ENCODE results near the gene P2RX5.

Gene P2RX5

DNA sequence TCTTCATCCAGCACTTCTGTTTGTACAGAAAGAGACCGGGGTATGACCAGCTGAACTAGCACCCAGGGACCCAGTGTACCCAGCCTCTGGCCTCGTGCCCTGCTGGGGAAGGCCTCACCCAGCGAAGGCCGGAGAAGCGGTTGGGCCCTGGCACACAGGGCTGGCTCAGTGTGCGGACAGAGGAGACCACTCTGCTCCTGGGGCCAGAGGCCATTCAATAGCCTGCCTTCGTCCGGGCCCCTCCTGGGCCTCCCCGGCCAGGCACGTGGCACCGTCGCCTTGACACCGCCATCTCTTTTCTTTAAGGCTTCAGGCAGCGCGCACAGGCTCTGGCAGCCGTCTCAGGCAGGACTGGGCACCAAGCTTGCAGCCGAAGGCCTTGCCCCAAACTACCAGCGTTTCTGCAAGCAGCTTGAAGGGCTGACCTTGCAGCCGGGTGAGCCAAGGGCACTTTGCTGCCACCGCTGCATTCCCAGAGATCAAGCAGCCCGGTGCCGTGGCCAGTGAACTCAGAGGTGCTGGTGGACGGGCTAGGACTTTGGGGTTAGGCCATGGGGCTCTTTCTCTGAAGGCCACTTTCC is 35.6 kb downstream of the P2RX5 start:
- Histone ChIP-seq H3K9ac (ENCODE audit: low read depth, low read length) (no peak overlapping the region), H3K27me3 (ENCODE audit: insufficient read depth, low read length) (no peaks in the 10 kb centered on the region), H3K4me1 (ENCODE audit: insufficient read depth, low read length) (no peaks in the 10 kb centered on the region), H3K9me3 (ENCODE audit: insufficient read depth, low read depth, low read length) (no peaks in the 10 kb centered on the region), H3K36me3 (ENCODE audit: insufficient read depth, low read depth, low read length) (peaks cover 32% of the 10 kb centered on the region), H3K27ac (ENCODE audit: low read length) (no peak overlapping the region), H3K4me3 (ENCODE audit: low read length) (no peak overlapping the region)

DNA sequence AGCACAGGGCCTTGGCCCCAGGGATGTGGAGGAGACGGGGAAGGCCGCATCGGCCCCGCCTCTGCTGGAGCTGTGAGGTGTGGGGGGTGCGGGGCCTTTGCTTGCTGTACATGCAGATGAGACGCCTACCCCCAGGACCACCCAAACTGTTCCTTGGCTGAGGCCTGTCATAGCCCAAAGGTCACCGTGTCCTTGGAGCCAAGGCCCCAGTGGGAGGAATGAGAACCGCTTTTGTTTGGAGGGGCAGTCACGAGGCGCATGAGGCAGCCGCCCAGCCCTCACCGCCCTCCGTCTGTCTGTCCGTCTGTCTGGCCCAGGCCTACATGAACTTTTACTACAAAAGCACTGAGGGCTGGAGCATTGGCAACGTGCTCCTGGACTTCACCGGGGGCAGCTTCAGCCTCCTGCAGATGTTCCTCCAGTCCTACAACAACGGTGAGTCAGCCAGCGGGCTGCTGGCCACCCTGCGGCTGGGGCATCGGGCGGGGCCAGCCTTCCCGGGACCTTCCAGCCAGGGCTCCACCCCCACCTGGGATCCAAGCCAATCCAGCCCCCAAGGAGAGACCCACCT is 36.3 kb downstream of the P2RX5 start:
- H3K4me1 ChIP-seq (ENCODE audit: insufficient read depth, low read length), result no peaks in the 10 kb centered on the region
- no peaks in the 10 kb centered on the region for H3K9me3 ChIP-seq (ENCODE audit: insufficient read depth, low read depth, low read length)
- no peak overlapping the region for H3K4me3 ChIP-seq (ENCODE audit: low read length)
- peaks cover 29% of the 10 kb centered on the region for H3K36me3 ChIP-seq (ENCODE audit: insufficient read depth, low read depth, low read length)
- no peak overlapping the region for H3K27ac ChIP-seq (ENCODE audit: low read length)
- H3K9ac ChIP-seq (ENCODE audit: low read depth, low read length), result no peak overlapping the region
- no peaks in the 10 kb centered on the region for H3K27me3 ChIP-seq (ENCODE audit: insufficient read depth, low read length)

DNA sequence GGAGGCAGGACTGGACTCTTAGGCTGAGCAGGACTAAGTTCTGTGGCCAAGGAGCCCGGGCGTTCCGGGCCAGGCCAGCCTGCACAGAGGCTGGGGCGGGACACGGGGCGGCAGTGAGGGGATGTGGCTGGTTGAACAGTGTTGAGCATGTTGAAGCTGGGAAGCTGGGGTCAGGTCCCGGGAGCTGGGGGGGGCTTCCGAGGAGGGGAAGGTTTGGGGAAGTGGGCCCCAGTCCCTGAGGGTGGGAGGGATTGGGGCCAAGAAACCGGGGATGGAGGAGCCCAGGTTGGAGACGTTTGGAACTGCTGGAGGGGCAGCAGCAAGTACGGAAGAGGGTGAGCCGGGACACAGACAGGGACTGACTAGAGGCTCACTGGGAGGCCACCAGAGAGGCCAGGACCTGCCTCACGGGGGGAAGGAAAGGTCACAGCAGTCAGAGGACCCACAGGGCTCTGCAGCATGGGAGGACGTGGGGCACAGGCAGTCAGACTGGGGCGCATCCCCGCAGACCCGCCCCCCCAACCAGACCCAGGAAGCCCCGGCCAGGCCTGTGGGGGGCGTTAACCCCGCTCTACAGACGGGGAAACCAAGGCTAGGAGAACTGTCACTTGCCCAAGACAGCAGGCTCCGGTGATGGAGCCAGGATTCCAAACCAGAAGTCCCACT is 37.0 kb downstream of the P2RX5 start:
- H3K4me3 ChIP-seq (ENCODE audit: low read length), result no peak overlapping the region
- no peaks in the 10 kb centered on the region for H3K27me3 ChIP-seq (ENCODE audit: insufficient read depth, low read length)
- no peaks in the 10 kb centered on the region for H3K4me1 ChIP-seq (ENCODE audit: insufficient read depth, low read length)
- no peaks in the 10 kb centered on the region for H3K9me3 ChIP-seq (ENCODE audit: insufficient read depth, low read depth, low read length)
- H3K27ac ChIP-seq (ENCODE audit: low read length), result no peak overlapping the region
- H3K9ac ChIP-seq (ENCODE audit: low read depth, low read length), result no peak overlapping the region
- H3K36me3 ChIP-seq (ENCODE audit: insufficient read depth, low read depth, low read length), result peaks cover 22% of the 10 kb centered on the region; the same call in 1 of the 2 replicates

DNA sequence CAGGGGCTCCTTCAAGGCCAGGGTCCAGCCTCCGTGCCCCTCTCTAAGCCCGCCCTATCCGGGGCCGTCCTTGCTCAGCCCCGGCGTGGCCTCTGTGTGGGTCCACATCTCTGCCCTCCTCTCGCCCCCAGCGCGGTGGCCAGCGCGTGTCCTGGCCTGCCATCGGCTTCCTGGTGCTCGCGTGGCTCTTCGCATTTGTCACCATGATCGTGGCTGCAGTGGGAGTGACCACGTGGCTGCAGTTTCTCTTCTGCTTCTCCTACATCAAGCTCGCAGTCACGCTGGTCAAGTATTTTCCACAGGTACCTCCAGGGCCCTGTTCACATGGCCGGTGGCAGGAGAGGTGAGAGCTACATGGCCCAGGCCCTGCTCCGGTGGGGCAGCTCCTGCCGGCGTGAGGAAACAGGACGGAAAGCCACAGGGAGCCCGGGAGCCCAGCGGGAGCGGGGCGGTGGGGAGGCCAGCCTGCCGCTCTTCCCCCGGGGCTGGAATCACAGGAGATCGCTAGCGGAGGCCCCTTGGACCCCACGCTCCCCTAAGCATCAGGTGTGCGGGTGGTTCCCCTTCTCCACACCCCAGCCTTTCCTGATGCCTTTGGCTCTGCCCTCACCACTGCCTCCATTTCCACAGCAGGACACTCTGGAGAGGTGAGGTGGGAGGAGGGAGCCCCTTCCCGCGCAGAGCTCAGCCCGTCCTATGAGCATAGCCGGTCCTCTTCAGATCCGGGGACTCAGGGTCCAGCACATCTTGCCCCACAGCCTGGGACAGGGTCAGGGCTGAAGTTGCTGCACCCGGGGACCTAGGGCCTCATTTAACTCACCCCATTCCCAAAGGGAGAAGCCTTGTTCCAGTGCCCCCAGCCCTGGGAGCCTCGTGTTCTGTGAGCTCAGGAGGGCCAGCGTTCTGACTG is 37.8 kb downstream of the P2RX5 start:
- Histone ChIP-seq H3K27ac (ENCODE audit: low read length) (no peak overlapping the region), H3K27me3 (ENCODE audit: insufficient read depth, low read length) (no peaks in the 10 kb centered on the region), H3K4me1 (ENCODE audit: insufficient read depth, low read length) (no peaks in the 10 kb centered on the region), H3K4me3 (ENCODE audit: low read length) (no peak overlapping the region), H3K9ac (ENCODE audit: low read depth, low read length) (no peak overlapping the region), H3K9me3 (ENCODE audit: insufficient read depth, low read depth, low read length) (no peaks in the 10 kb centered on the region), H3K36me3 (ENCODE audit: insufficient read depth, low read depth, low read length) (peaks cover 14% of the 10 kb centered on the region; the same call in 1 of the 2 replicates)

DNA sequence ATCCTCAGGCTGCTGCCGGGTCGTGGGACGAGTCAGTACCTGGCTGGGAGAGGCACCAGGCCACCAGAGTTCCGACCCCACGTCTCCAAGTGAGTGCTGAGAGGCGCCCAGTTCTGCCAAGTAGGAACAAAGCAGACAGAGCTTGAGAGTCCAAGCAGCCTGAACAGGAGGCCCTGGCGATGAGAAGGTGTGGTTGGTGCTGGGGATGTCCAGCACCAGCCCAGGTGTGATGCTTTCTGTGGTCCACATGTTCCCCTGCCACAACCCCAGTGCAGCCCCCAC is 38.4 kb downstream of the P2RX5 start:
- no peak overlapping the region for H3K9ac ChIP-seq (ENCODE audit: low read depth, low read length)
- no peaks in the 10 kb centered on the region for H3K27me3 ChIP-seq (ENCODE audit: insufficient read depth, low read length)
- no peaks in the 10 kb centered on the region for H3K9me3 ChIP-seq (ENCODE audit: insufficient read depth, low read depth, low read length)
- no peak overlapping the region for H3K4me3 ChIP-seq (ENCODE audit: low read length)
- H3K36me3 ChIP-seq (ENCODE audit: insufficient read depth, low read depth, low read length), result 0 out of 2 replicates have a peak, but pooled peaks cover 9% of the 10 kb centered on the region
- H3K27ac ChIP-seq (ENCODE audit: low read length), result no peak overlapping the region
- no peaks in the 10 kb centered on the region for H3K4me1 ChIP-seq (ENCODE audit: insufficient read depth, low read length)

DNA sequence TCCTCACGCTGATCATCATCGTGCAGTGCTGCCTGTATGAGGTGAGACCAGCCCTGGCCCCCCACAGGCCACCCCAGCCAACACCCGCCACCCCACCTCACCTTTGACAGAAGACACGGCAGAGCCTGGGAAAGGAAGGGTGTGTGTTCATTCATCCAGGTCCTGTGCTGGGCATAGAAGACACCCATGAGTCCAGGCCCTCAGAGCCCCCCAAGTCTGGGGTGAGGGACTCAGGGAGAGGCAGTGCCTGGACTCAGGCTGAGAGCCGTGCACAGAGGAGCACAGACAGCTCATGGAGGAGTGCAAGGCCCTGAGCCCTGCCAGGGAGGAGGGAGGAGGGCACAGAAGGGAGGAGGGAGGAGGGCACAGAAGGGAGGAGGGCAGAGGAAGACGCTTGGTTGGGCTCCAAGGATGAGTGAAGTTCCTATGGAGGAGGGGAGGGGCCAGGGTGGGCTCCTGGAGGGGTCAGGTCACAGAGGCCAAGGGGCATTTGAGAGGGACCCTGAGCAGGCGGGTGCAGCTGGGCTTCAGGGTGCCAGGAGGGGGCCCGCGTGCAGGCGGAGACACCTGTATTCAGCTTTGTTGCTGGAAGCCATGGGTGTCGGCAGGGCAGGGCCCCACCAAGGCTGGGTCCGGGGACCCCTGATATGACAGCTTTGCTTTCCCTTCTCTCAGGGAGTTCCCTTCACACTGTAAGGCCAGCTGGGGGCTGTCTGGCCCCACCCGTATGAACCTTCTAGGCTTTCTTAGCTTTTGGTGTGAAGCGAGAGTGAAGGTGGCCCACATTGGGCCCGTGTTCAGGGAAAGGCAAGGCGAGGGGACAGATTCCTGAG is 39.0 kb downstream of the P2RX5 start:
- H3K4me3 ChIP-seq (ENCODE audit: low read length), result no peak overlapping the region
- H3K9me3 ChIP-seq (ENCODE audit: insufficient read depth, low read depth, low read length), result no peaks in the 10 kb centered on the region
- no peak overlapping the region for H3K9ac ChIP-seq (ENCODE audit: low read depth, low read length)
- no peak overlapping the region for H3K27ac ChIP-seq (ENCODE audit: low read length)
- no peaks in the 10 kb centered on the region for H3K27me3 ChIP-seq (ENCODE audit: insufficient read depth, low read length)
- H3K36me3 ChIP-seq (ENCODE audit: insufficient read depth, low read depth, low read length), result 0 out of 2 replicates have a peak, but pooled peaks cover 9% of the 10 kb centered on the region
- H3K4me1 ChIP-seq (ENCODE audit: insufficient read depth, low read length), result no peaks in the 10 kb centered on the region

DNA sequence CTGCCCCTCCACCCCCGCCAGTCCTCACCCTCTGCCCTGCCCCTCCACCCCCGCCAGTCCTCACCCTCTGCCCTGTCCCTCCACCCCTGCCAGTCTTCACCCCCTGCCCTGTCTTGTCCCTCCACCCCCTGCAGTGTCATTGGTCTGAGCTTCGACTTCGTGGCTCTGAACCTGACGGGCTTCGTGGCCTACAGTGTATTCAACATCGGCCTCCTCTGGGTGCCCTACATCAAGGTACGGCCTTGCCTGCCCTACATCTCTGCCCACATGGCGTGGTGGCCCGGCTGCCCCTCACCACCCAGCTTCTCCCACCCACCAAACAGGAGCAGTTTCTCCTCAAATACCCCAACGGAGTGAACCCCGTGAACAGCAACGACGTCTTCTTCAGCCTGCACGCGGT is 39.6 kb downstream of the P2RX5 start:
- no peaks in the 10 kb centered on the region for H3K9me3 ChIP-seq (ENCODE audit: insufficient read depth, low read depth, low read length)
- no peak overlapping the region for H3K9ac ChIP-seq (ENCODE audit: low read depth, low read length)
- H3K27ac ChIP-seq (ENCODE audit: low read length), result no peak overlapping the region
- H3K4me3 ChIP-seq (ENCODE audit: low read length), result no peak overlapping the region
- H3K27me3 ChIP-seq (ENCODE audit: insufficient read depth, low read length), result no peaks in the 10 kb centered on the region
- H3K4me1 ChIP-seq (ENCODE audit: insufficient read depth, low read length), result no peaks in the 10 kb centered on the region
- H3K36me3 ChIP-seq (ENCODE audit: insufficient read depth, low read depth, low read length), result 0 out of 2 replicates have a peak, but pooled peaks cover 8% of the 10 kb centered on the region

DNA sequence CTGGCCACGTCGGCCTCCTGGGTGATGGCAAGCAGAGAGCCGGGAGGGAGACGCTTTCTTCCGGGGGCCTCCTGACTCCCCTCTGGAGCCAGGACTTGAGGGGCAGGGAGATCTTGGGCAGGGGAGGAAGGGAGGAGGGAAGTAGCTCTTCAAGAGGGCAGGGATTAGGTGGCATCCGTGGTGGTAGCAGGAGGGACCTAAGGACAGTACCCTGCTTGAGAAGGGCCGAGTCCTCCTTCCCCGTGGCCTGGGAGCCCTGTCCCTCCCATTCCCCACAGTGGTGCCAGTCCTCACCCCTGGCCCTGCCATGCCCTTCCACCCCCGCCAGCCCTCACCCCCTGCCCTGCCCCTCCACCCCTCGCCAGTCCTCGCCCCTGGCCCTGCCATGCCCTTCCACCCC is 40.2 kb downstream of the P2RX5 start:
- 0 out of 2 replicates have a peak, but pooled peaks cover 2% of the 10 kb centered on the region for H3K36me3 ChIP-seq (ENCODE audit: insufficient read depth, low read depth, low read length)
- H3K4me3 ChIP-seq (ENCODE audit: low read length), result no peak overlapping the region
- no peaks in the 10 kb centered on the region for H3K27me3 ChIP-seq (ENCODE audit: insufficient read depth, low read length)
- H3K27ac ChIP-seq (ENCODE audit: low read length), result no peak overlapping the region
- no peaks in the 10 kb centered on the region for H3K4me1 ChIP-seq (ENCODE audit: insufficient read depth, low read length)
- H3K9me3 ChIP-seq (ENCODE audit: insufficient read depth, low read depth, low read length), result no peaks in the 10 kb centered on the region
- H3K9ac ChIP-seq (ENCODE audit: low read depth, low read length), result no peak overlapping the region

DNA sequence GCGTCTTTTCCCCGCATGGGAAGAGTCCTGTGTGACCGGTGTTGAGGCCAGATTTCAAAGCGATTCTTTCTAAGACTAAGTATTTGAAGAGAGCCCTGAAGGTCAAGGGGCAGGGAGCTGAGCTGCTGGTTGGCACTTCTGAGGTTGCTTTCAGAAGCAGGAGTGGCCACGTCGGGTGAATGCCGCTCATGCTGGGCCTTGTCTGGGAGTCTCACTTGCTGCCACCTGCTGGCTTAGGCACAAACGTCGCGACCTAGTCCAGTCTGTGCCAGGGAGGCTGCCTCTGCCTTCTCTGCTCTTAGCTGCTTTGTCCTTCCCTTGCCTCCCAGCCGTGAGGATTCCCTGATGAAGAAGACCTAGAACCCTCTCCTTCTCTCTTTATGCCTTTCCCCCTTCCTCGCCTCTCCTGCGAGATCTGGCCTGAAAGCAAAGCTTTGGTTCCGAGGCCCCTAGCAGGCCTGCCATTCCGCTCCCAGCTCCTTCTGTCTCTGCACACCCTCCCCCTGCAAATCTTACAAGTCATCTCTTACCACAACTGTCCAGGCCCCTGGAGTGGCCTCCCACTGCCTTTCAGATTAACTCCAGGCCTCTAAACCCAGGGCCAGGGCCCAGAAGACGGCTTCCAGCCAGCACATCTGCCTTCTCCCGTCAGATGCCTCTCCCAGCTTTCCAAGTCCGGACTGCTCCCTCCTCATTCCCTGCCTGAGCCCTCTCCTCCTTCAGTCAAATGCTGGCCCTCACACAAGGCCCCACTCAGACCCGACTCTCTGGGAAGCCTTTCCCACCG is 48.0 kb downstream of the P2RX5 start:
- Histone ChIP-seq H3K36me3 (ENCODE audit: insufficient read depth, low read depth, low read length) (peaks cover 18% of the 10 kb centered on the region), H3K27me3 (ENCODE audit: insufficient read depth, low read length) (no peaks in the 10 kb centered on the region), H3K9ac (ENCODE audit: low read depth, low read length) (no peak overlapping the region), H3K27ac (ENCODE audit: low read length) (no peak overlapping the region), H3K4me3 (ENCODE audit: low read length) (no peak overlapping the region), H3K9me3 (ENCODE audit: insufficient read depth, low read depth, low read length) (no peaks in the 10 kb centered on the region), H3K4me1 (ENCODE audit: insufficient read depth, low read length) (no peaks in the 10 kb centered on the region)

DNA sequence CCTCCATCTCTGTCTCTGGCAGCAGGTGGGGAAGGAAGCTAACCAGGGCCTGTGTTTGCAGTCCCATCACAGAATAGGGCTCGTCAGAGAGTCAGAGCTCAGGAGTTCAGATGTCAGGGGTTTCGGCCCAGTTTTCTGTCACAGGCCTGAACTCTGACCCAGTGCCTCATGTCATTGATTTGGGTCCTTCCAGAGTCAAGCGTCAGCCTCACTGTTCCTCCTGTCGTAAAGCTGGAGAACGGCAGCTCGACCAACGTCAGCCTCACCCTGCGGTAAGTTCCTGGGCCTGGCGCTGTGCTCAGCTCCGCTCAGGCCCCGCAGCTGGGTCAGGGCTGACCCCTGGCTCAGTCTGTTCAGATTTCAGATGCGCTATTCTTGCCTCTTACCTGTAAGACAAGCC is 48.7 kb downstream of the P2RX5 start:
- Histone ChIP-seq H3K27me3 (ENCODE audit: insufficient read depth, low read length) (no peaks in the 10 kb centered on the region), H3K9me3 (ENCODE audit: insufficient read depth, low read depth, low read length) (no peaks in the 10 kb centered on the region), H3K36me3 (ENCODE audit: insufficient read depth, low read depth, low read length) (peaks cover 18% of the 10 kb centered on the region), H3K4me1 (ENCODE audit: insufficient read depth, low read length) (no peaks in the 10 kb centered on the region), H3K27ac (ENCODE audit: low read length) (no peak overlapping the region), H3K4me3 (ENCODE audit: low read length) (no peak overlapping the region), H3K9ac (ENCODE audit: low read depth, low read length) (no peak overlapping the region)

Data from iPS-20b (cell line).